CD4-positive, alpha-beta T cell treated with Interleukin-17A for 4 hours (primary cell): ENCODE measurements around the gene CA7.
A peak's percentile ranks its signal among the peaks of the same experiment; 100 is the strongest.

Experiments used
- DNase-seq: peaks from one replicate; pipeline ENCODE4 v3.0.0-alpha.2; 2020; ENCODE audit warnings: mixed read lengths

The CA7 gene

GRCh38 chr16:66844342-66845079, at the start of gene CA7:
Gene CA7, plus strand, starts transcription at chr16:66844414. Its CDS starts 74 bp downstream, at chr16:66844488.
- no peak for DNase-seq

- no peak for DNase-seq
Observed at GRCh38 chr16:66798161-66798560, 46.1 kb upstream of the CA7 start.

- DNase-seq = no peak
Observed at GRCh38 chr16:66800856-66801255, 43.4 kb upstream of the CA7 start.

- no peak for DNase-seq
Observed at GRCh38 chr16:66801320-66802105, 42.7 kb upstream of the CA7 start, which contains the start of gene TERB1. Gene TERB1, minus strand, starts transcription at chr16:66801584. Its CDS starts 4,786 bp downstream, at chr16:66796798.

GRCh38 chr16:66802159-66802558, 42.1 kb upstream of the CA7 start:
- no peak for DNase-seq

- DNase-seq = no peak
Observed at GRCh38 chr16:66809765-66810164, 34.4 kb upstream of the CA7 start.

- no peak for DNase-seq
Observed at GRCh38 chr16:66810391-66810790, 33.8 kb upstream of the CA7 start.

- no peak for DNase-seq
Observed at GRCh38 chr16:66811043-66811442, 33.2 kb upstream of the CA7 start.

GRCh38 chr16:66814734-66815133, 29.5 kb upstream of the CA7 start:
- DNase-seq = no peak

GRCh38 chr16:66824006-66824405, 20.2 kb upstream of the CA7 start:
- no peak for DNase-seq

- peak; percentile 93 for DNase-seq
Observed at GRCh38 chr16:66830422-66831404, 13.5 kb upstream of the CA7 start, which contains the start of gene NAE1. Gene NAE1, minus strand, starts transcription at chr16:66830976. Its CDS starts 77 bp downstream, at chr16:66830899.

- DNase-seq = no peak
Observed at GRCh38 chr16:66832190-66832589, 12.0 kb upstream of the CA7 start.

- no peak for DNase-seq
Observed at GRCh38 chr16:66832661-66833305, 11.4 kb upstream of the CA7 start.

- DNase-seq = no peak
Observed at GRCh38 chr16:66834746-66835145, 9.5 kb upstream of the CA7 start.

- DNase-seq = no peak
Observed at GRCh38 chr16:66840883-66841282, 3.3 kb upstream of the CA7 start.

- no peak for DNase-seq
Observed at GRCh38 chr16:66841366-66841765, 2.8 kb upstream of the CA7 start.

- no peak for DNase-seq
Observed at GRCh38 chr16:66842765-66843164, 1.4 kb upstream of the CA7 start.

- DNase-seq = no peak
Observed at GRCh38 chr16:66843191-66843590, 1.0 kb upstream of the CA7 start.

GRCh38 chr16:66844009-66844341, 239 bp upstream of the CA7 start:
- DNase-seq = no peak

GRCh38 chr16:66845080-66845410, 831 bp downstream of the CA7 start:
- DNase-seq = no peak

GRCh38 chr16:66845791-66846221, 1.6 kb downstream of the CA7 start:
- DNase-seq = no peak

- no peak for DNase-seq
Observed at GRCh38 chr16:66846266-66846665, 2.1 kb downstream of the CA7 start.

GRCh38 chr16:66846831-66847230, 2.6 kb downstream of the CA7 start:
- DNase-seq = no peak
